ENCODE results near the gene GMNC. TPM values are rescaled to one million over a fixed set of nuclear protein-coding genes. Genes with fewer than 3 reads are reported as not detected.
A peak's percentile ranks its signal among the peaks of the same experiment; 100 is the strongest.

Gene GMNC
- polyA plus RNA-seq, 1 donor (not counting 4 experiments of a cell fraction or from before 2014, with no cell fraction given) = not detected

DNA sequence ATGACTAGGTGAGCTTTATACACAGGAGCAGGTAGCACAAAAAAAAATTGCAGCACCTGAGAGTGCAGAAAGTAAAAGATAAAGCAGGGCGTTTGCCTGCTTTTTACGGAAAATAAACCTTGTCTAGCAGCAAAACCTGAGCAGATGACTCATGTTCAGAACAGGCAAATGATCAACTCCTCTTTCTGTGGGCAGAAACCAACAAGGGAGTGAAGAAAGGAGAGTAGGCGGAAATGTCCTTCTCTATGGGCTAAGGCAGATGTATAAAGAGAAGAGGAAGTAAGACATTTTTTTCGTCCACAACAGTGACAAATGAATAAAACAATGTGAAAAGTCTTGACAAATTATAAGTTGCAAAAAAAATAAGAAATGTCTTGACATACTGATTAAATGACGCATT, 24.5 kb upstream of the GMNC start:
- Histone ChIP-seq H3K79me2 (ENCODE audit: control insufficient read depth, insufficient read depth, low read length) (no peaks in the 10 kb centered on the region), H3K4me2 (ENCODE audit: control insufficient read depth, extremely low read depth, insufficient read depth, low read depth, low read length) (peak overlapping the region; percentile 51), H2AFZ (ENCODE audit: control insufficient read depth, low read length) (no peak overlapping the region), H3K9me1 (ENCODE audit: control insufficient read depth, extremely low read depth, insufficient read depth, low read length) (no peaks in the 10 kb centered on the region), H3K27ac (ENCODE audit: control insufficient read depth, insufficient read depth, low read length) (no peak overlapping the region), H4K20me1 (ENCODE audit: control insufficient read depth, extremely low read depth, insufficient read depth, low read length) (no peaks in the 10 kb centered on the region), H3K9ac (ENCODE audit: control insufficient read depth, extremely low read depth, insufficient read depth, low read length) (no peak overlapping the region), H3K4me1 (ENCODE audit: control insufficient read depth, extremely low read depth, insufficient read depth, low read length) (peaks cover 5% of the 10 kb centered on the region), H3K9me3 (ENCODE audit: control insufficient read depth, low read depth, low read length) (no peaks in the 10 kb centered on the region), H3K27me3 (ENCODE audit: control insufficient read depth, extremely low read depth, insufficient read depth, low read length) (no peaks in the 10 kb centered on the region), H3K36me3 (ENCODE audit: control insufficient read depth in 2 of 2, extremely low read depth in 1 of 2, insufficient read depth in 2 of 2, low read length in 2 of 2) (no peaks in the 10 kb centered on the region), H3K4me3 (ENCODE audit: control insufficient read depth in 2 of 3, extremely low read depth in 1 of 3, insufficient read depth in 2 of 3, low read depth in 1 of 3, low read length in 3 of 3) (peak overlapping the region in 1 of 3 experiments; percentile 14)
- dilution Hi-C loops (cut with MboI; ENCODE audit: extremely low pct_ligation_motif_present, low sequenced_read_pairs) = no loop called here
- TF ChIP-seq, protein P1, sequence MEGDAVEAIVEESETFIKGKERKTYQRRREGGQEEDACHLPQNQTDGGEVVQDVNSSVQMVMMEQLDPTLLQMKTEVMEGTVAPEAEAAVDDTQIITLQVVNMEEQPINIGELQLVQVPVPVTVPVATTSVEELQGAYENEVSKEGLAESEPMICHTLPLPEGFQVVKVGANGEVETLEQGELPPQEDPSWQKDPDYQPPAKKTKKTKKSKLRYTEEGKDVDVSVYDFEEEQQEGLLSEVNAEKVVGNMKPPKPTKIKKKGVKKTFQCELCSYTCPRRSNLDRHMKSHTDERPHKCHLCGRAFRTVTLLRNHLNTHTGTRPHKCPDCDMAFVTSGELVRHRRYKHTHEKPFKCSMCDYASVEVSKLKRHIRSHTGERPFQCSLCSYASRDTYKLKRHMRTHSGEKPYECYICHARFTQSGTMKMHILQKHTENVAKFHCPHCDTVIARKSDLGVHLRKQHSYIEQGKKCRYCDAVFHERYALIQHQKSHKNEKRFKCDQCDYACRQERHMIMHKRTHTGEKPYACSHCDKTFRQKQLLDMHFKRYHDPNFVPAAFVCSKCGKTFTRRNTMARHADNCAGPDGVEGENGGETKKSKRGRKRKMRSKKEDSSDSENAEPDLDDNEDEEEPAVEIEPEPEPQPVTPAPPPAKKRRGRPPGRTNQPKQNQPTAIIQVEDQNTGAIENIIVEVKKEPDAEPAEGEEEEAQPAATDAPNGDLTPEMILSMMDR (optimal IDR thresholded peaks at IDR 0.05 in 1 of 3, IDR thresholded peaks at IDR 0.05 in 1 of 3, conservative IDR thresholded peaks at IDR 0.05 in 1 of 3; ENCODE audit: extremely low read depth in 1 of 3, insufficient read depth in 2 of 3, low read length in 3 of 3) = no peak
- no peak for TF ChIP-seq EZH2 (IDR thresholded peaks at IDR 0.05; ENCODE audit: low read length)
- FAIRE-seq (peak; percentile 57), DNase-seq (ENCODE audit: low read depth, low spot score) (no peak)

DNA sequence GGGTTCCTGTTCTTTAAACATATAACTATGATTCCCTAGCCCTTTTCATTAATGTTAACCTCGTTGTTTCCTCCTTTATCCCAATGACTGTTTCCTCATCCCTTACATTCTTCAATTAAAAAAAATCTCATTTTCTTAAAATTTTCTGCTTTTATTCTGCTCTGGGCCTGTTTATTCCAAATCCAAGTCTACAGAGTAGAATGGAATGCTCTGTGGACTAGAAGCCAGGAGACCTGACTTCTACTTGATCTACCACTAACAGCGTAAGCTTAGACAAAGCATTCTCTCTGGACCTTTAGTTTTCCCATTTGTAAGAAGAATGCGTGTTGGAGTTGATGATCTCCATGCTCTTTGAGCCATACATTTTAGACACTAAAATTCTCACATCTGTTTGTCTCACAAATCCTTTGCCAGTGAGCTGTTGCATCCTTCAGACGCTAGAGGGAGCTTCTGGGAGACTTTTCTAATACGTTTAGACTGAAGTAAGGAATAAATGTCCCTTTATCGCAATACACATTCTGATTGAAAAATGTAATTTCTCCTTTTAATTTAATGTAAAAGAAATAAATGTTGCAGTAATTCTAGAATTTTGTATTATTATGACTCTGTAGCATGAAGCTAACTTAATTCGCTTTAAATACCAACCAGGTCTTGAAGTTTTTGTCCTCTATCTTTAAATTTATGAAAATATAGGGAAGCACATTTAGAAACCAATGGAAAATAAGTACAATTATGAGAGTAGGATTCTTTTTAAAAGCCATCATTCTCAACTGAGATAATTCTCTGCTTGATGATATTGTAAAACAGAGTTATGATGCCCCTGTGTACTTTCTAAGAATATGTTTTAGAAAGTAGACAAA, 21.7 kb upstream of the GMNC start:
- no peak overlapping the region for H3K27ac ChIP-seq (ENCODE audit: control insufficient read depth, insufficient read depth, low read length)
- H3K9me1 ChIP-seq (ENCODE audit: control insufficient read depth, extremely low read depth, insufficient read depth, low read length) = no peaks in the 10 kb centered on the region
- H3K4me1 ChIP-seq (ENCODE audit: control insufficient read depth, extremely low read depth, insufficient read depth, low read length) = peaks cover 5% of the 10 kb centered on the region
- no peaks in the 10 kb centered on the region for H3K27me3 ChIP-seq (ENCODE audit: control insufficient read depth, extremely low read depth, insufficient read depth, low read length)
- no peak overlapping the region for H3K4me3 ChIP-seq (ENCODE audit: control insufficient read depth in 2 of 3, extremely low read depth in 1 of 3, insufficient read depth in 2 of 3, low read depth in 1 of 3, low read length in 3 of 3)
- H3K36me3 ChIP-seq (ENCODE audit: control insufficient read depth in 2 of 2, extremely low read depth in 1 of 2, insufficient read depth in 2 of 2, low read length in 2 of 2) = no peaks in the 10 kb centered on the region
- no peaks in the 10 kb centered on the region for H3K79me2 ChIP-seq (ENCODE audit: control insufficient read depth, insufficient read depth, low read length)
- no peak overlapping the region for H3K9ac ChIP-seq (ENCODE audit: control insufficient read depth, extremely low read depth, insufficient read depth, low read length)
- TF ChIP-seq, protein P1 (optimal IDR thresholded peaks at IDR 0.05 in 1 of 3, IDR thresholded peaks at IDR 0.05 in 1 of 3, conservative IDR thresholded peaks at IDR 0.05 in 1 of 3; ENCODE audit: extremely low read depth in 1 of 3, insufficient read depth in 2 of 3, low read length in 3 of 3) = peak; percentile 41 to 87 (median 75)
- TF ChIP-seq EZH2 (IDR thresholded peaks at IDR 0.05; ENCODE audit: low read length) = no peak
- H3K4me2 ChIP-seq (ENCODE audit: control insufficient read depth, extremely low read depth, insufficient read depth, low read depth, low read length) = no peak overlapping the region
- FAIRE-seq = peak; percentile 78
- H4K20me1 ChIP-seq (ENCODE audit: control insufficient read depth, extremely low read depth, insufficient read depth, low read length) = no peaks in the 10 kb centered on the region
- no peak for DNase-seq (ENCODE audit: low read depth, low spot score)
- dilution Hi-C loops (cut with MboI; ENCODE audit: extremely low pct_ligation_motif_present, low sequenced_read_pairs) = no loop called here
- no peaks in the 10 kb centered on the region for H3K9me3 ChIP-seq (ENCODE audit: control insufficient read depth, low read depth, low read length)
- H2AFZ ChIP-seq (ENCODE audit: control insufficient read depth, low read length) = no peak overlapping the region
